ENCODE measurements around the gene ESR1. TPM values are rescaled to one million over a fixed set of nuclear protein-coding genes. Genes with fewer than 3 reads are reported as not detected.

ESR1 gene
- total RNA-seq, 1 experiment from 2014 or later = not detected

DNA sequence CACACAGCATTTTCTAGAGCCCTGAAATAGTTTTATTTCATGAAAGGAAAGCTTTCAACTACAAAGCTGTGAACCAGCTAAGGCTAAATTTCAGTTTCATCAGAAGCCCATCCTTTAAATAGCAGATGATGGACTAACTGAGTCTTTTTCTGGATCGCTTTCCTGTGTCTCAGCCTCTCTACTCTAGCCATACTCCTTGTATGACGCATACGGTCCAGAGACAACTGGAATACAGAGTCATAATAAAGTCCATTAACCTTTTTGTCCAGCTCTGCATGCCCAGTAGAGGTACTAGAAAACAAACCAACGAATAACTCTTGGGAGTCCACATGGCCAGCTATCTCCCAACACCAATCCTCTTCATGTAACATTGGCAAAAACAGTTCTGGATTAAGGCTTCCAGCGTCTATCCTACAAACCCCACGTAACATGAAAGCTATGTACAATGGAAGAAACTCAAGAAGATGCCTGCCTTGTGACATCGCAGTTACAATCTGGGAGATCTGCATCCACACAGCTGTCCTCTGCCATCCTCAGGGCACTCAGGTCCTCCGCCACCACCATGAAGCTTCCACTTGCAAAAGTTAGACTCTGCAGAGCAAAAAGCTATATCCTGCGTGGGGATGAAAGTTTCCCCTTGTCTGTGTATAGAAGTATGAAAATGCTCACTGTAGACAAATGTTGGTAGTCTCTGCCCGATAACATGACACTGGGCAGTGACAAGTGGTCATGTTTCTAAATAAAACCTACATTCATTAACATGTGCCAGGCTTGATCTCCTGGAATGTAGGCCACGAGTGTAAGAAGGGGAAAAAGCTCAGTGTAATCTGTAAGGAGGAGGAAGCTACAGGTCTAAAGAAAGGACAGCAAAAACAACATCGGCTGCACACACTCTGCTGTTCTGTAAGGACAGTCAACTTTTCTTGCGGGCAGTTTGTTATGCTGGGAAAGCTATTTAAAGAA, 360.4 kb downstream of the ESR1 start:
- H3K27me3 ChIP-seq (ENCODE audit: insufficient read depth, low read length) = no peaks in the 10 kb centered on the region
- TF ChIP-seq, protein P1, sequence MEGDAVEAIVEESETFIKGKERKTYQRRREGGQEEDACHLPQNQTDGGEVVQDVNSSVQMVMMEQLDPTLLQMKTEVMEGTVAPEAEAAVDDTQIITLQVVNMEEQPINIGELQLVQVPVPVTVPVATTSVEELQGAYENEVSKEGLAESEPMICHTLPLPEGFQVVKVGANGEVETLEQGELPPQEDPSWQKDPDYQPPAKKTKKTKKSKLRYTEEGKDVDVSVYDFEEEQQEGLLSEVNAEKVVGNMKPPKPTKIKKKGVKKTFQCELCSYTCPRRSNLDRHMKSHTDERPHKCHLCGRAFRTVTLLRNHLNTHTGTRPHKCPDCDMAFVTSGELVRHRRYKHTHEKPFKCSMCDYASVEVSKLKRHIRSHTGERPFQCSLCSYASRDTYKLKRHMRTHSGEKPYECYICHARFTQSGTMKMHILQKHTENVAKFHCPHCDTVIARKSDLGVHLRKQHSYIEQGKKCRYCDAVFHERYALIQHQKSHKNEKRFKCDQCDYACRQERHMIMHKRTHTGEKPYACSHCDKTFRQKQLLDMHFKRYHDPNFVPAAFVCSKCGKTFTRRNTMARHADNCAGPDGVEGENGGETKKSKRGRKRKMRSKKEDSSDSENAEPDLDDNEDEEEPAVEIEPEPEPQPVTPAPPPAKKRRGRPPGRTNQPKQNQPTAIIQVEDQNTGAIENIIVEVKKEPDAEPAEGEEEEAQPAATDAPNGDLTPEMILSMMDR (conservative IDR thresholded peaks at IDR 0.05) = no peak
- H3K79me1 ChIP-seq (ENCODE audit: insufficient read depth, low read depth, low read length, poor library complexity, severe bottlenecking) = no peaks in the 10 kb centered on the region
- H3K27ac ChIP-seq (ENCODE audit: insufficient read length, low read depth, low read length) = no peak overlapping the region
- H4K8ac ChIP-seq (replicated peaks; ENCODE audit: insufficient read length, low read depth, low read length) = no peak overlapping the region
- no peaks in the 10 kb centered on the region for H3K23me2 ChIP-seq (ENCODE audit: insufficient read length, low read depth, low read length, poor library complexity, severe bottlenecking)
- H3K27ac Mint-ChIP-seq = no peak overlapping the region
- no peak for DNase-seq
- no peak overlapping the region for H2BK5ac ChIP-seq (ENCODE audit: insufficient read length, low read length)
- H3K36me3 Mint-ChIP-seq (ENCODE audit: insufficient read depth in 1 of 3, low read depth in 3 of 3) = no peaks in the 10 kb centered on the region
- H2BK20ac ChIP-seq (ENCODE audit: low read depth, low read length, poor library complexity, severe bottlenecking) = no peak overlapping the region
- H4K91ac ChIP-seq (ENCODE audit: insufficient read length, low read depth, low read length) = no peak overlapping the region
- no peak overlapping the region for H2BK15ac ChIP-seq (ENCODE audit: low read depth, low read length)
- H3K79me2 ChIP-seq (ENCODE audit: insufficient read depth, low read length) = no peaks in the 10 kb centered on the region
- H4K5ac ChIP-seq (ENCODE audit: insufficient read length, low read depth, low read length) = no peak overlapping the region
- H2BK120ac ChIP-seq (ENCODE audit: low read depth, low read length, poor library complexity, severe bottlenecking) = no peak overlapping the region
- no peaks in the 10 kb centered on the region for H3K27me3 Mint-ChIP-seq (ENCODE audit: low read depth)
- no peaks in the 10 kb centered on the region for H3K9me3 ChIP-seq (ENCODE audit: control insufficient read depth, low read depth, low read length)
- WGBS (ENCODE audit: extremely low coverage, insufficient read length, low lambda C conversion rate) = no CpG with 5 or more reads among the region's 13 CpGs
- H3K4me1 ChIP-seq (ENCODE audit: insufficient read depth, low read length) = no peaks in the 10 kb centered on the region
- no peaks in the 10 kb centered on the region for H3K9me3 Mint-ChIP-seq
- no peak overlapping the region for H2AK5ac ChIP-seq (ENCODE audit: insufficient read length, low read length)
- no peak overlapping the region for H2AFZ ChIP-seq (ENCODE audit: low read length)
- H4K20me1 ChIP-seq (ENCODE audit: control insufficient read depth, insufficient read depth, insufficient read length) = no peaks in the 10 kb centered on the region
- H3K14ac ChIP-seq (ENCODE audit: insufficient read depth, low read length) = no peak overlapping the region
- no peak overlapping the region for H2BK12ac ChIP-seq (ENCODE audit: insufficient read length, low read depth, low read length)
- H3K4me3 Mint-ChIP-seq = no peak overlapping the region
- H3K4me1 Mint-ChIP-seq = peaks cover 4 to 7% of the 10 kb centered on the region in 2 experiments
- H3K56ac ChIP-seq (ENCODE audit: insufficient read length, low read depth, low read length) = no peak overlapping the region
- H3K4ac ChIP-seq (ENCODE audit: low read depth, low read length) = no peak overlapping the region
- no peak overlapping the region for H3K18ac ChIP-seq (ENCODE audit: insufficient read length, low read depth, low read length)
- no peak overlapping the region for H3K4me2 ChIP-seq (ENCODE audit: insufficient read depth, insufficient read length, low read length)
- no peak overlapping the region for H3K9ac ChIP-seq (ENCODE audit: extremely low read depth, insufficient read length, low read length)
- H3T11ph ChIP-seq (ENCODE audit: low read length) = no peak overlapping the region
- no peak overlapping the region for H3K23ac ChIP-seq (ENCODE audit: insufficient read length, low read depth, low read length)
